HCT116 (cell line): ENCODE data around the gene OS9. TPM values are rescaled to one million over a fixed set of nuclear protein-coding genes. Genes with fewer than 3 reads are reported as not detected.

Experiments used
- ATAC-seq: fragments of 200-7000 bp; cut with Tn5 transposase; 2 replicates; pipeline ENCODE4 v1.9.1; 2020; ENCODE audit warnings: mild to moderate bottlenecking, moderate library complexity
- BruUV-seq: library from RNA; stranded (reverse); fragments of 400-500 nt; replicated peaks from 2 replicates; lab custom pipeline; 2021; lab: Mats Ljungman, UMichigan
- CTCF ChIA-PET: fragments of 300-600 bp; sonication (Branson Sonifier 250); formaldehyde crosslinking; loops from one replicate; lab custom pipeline; 2021; ENCODE audit warnings: antibody characterized with exemption; lab: Charles Lee
- POLR2A ChIA-PET: fragments of 300-600, 350-600 bp; sonication (Branson Sonifier 250); formaldehyde crosslinking; loops from one replicate; lab custom pipeline; 2021; ENCODE audit warnings: antibody characterized with exemption; lab: Charles Lee
- RAD21 ChIA-PET, 2 experiments: fragments of 300-600 bp; sonication (Branson Sonifier 250); formaldehyde crosslinking; loops; one replicate each; lab custom pipeline; 2023; ENCODE audit warnings: low total read pairs in 2 of 2; ENCODE audit not compliant: uncharacterized antibody in 2 of 2, unreplicated experiment in 2 of 2, low non-redundant PET in 1 of 2; lab: Charles Lee
- DNase-seq: peaks from one replicate; pipeline ENCODE4 v3.0.0-alpha.2; 2010; ENCODE audit warnings: low read depth, low spot score
- H2AFZ ChIP-seq: fragments of 200-600 bp; shearing (Covaris generic), sonication (generic); 2 replicates; pipeline ENCODE4 v1.6.1; 2017; ENCODE audit warnings: low read depth, mixed run types, mixed read lengths, antibody characterized with exemption, low read length; ENCODE audit not compliant: poor library complexity, severe bottlenecking
- H3K27ac ChIP-seq: 2 replicates; pipeline ENCODE4 v1.5.1; 2012; ENCODE audit warnings: low read depth, low read length
- H3K27me3 ChIP-seq: fragments of 200-600 bp; sonication (generic); 2 replicates; pipeline ENCODE4 v1.6.1; 2016; ENCODE audit warnings: mixed run types, low read length, mixed read lengths; ENCODE audit not compliant: insufficient read depth
- H3K36me3 ChIP-seq, 2 experiments: fragments of 200-500 bp in 1 of 2; fragments of 200-600 bp in 1 of 2; sonication (Bioruptor generic) in 1 of 2; sonication (generic) in 1 of 2; 2 replicates each; pipeline versions ENCODE4 v1.5.1 to v1.6.1; 2014 to 2016; ENCODE audit warnings: low read length in 2 of 2, inconsistent platforms in 1 of 2, mixed read lengths in 1 of 2, mixed run types in 1 of 2; ENCODE audit not compliant: insufficient read depth in 2 of 2, control insufficient read depth in 1 of 2
- H3K4me1 ChIP-seq, 2 experiments: fragments of 200-600 bp in 1 of 2; sonication (generic) in 1 of 2; 2 replicates each; pipeline versions ENCODE4 v1.5.1 to v1.6.1; 2012 to 2017; ENCODE audit warnings: low read length in 2 of 2, inconsistent platforms in 1 of 2, mild to moderate bottlenecking in 1 of 2, mixed read lengths in 1 of 2, mixed run types in 1 of 2, moderate library complexity in 1 of 2; ENCODE audit not compliant: insufficient read depth in 2 of 2, control insufficient read depth in 1 of 2
- H3K4me2 ChIP-seq: fragments of 200-600 bp; sonication (generic); 2 replicates; pipeline ENCODE4 v1.6.1; 2017; ENCODE audit warnings: mixed run types, low read length, mixed read lengths
- H3K4me3 ChIP-seq, 2 experiments: fragments of 200-600 bp in 1 of 2; sonication (generic) in 1 of 2; replicated peaks in 1 of 2; 2 replicates each; pipeline ENCODE4 v1.5.1; 2011 to 2016; ENCODE audit warnings: low read length in 2 of 2, control low read depth in 1 of 2, low read depth in 1 of 2, mild to moderate bottlenecking in 1 of 2, mixed read lengths in 1 of 2, mixed run types in 1 of 2
- H3K79me2 ChIP-seq: fragments of 200-600 bp; sonication (generic); 2 replicates; pipeline ENCODE4 v1.6.1; 2017; ENCODE audit warnings: mild to moderate bottlenecking, mixed run types, low read length, moderate library complexity, mixed read lengths; ENCODE audit not compliant: insufficient read depth
- H3K9ac ChIP-seq: fragments of 200-600 bp; sonication (generic); 2 replicates; pipeline ENCODE4 v1.6.1; 2016; ENCODE audit warnings: low read length, mixed read lengths
- H3K9me2 ChIP-seq: fragments of 200-600 bp; sonication (generic), shearing (Covaris generic); 2 replicates; pipeline ENCODE4 v1.6.1; 2017; ENCODE audit warnings: mixed run types, mild to moderate bottlenecking, moderate library complexity; ENCODE audit not compliant: insufficient read depth
- H3K9me3 ChIP-seq, 2 experiments: fragments of 200-500 bp in 1 of 2; fragments of 200-600 bp in 1 of 2; sonication (Bioruptor generic) in 1 of 2; sonication (generic) in 1 of 2; 2 replicates each; pipeline ENCODE4 v1.6.1; 2014 to 2017; ENCODE audit warnings: low read length in 2 of 2, mixed read lengths in 2 of 2, inconsistent platforms in 1 of 2, low read depth in 1 of 2, mild to moderate bottlenecking in 1 of 2, mixed run types in 1 of 2, moderate library complexity in 1 of 2; ENCODE audit not compliant: control insufficient read depth in 1 of 2, insufficient read depth in 1 of 2
- H4K20me1 ChIP-seq: fragments of 200-600 bp; sonication (generic), shearing (Covaris generic); 2 replicates; pipeline ENCODE4 v1.6.1; 2017; ENCODE audit warnings: mixed run types, mild to moderate bottlenecking, moderate library complexity; ENCODE audit not compliant: insufficient read depth
- CBX3 ChIP-seq: IDR thresholded peaks from 2 replicates; pipeline ENCODE4 v1.6.1; 2012; ENCODE audit warnings: low read depth
- CEBPB ChIP-seq: IDR thresholded peaks from 2 replicates; pipeline ENCODE4 v1.6.1; 2012; ENCODE audit warnings: low read depth
- EGR1 ChIP-seq: IDR thresholded peaks from 2 replicates; pipeline ENCODE4 v1.6.1; 2012; ENCODE audit warnings: low read depth
- EZH2phosphoT487 ChIP-seq: fragments of 200-600 bp; IDR thresholded peaks from 2 replicates; pipeline ENCODE4 v1.6.1; 2018; ENCODE audit warnings: antibody characterized with exemption, borderline replicate concordance
- FOSL1 ChIP-seq: IDR thresholded peaks from 2 replicates; pipeline ENCODE4 v1.6.1; 2012; ENCODE audit warnings: low read depth
- JUND ChIP-seq: IDR thresholded peaks from 2 replicates; pipeline ENCODE4 v1.6.1; 2012
- POLR2AphosphoS5 ChIP-seq: IDR thresholded peaks from 2 replicates; pipeline ENCODE4 v1.6.1; 2011; ENCODE audit warnings: mild to moderate bottlenecking, low read depth, low read length, moderate library complexity
- RAD21 ChIP-seq: IDR thresholded peaks from 2 replicates; pipeline ENCODE4 v1.6.1; 2012; ENCODE audit warnings: low read depth, mild to moderate bottlenecking
- TCF7L2 ChIP-seq: IDR thresholded peaks from 2 replicates; pipeline ENCODE4 v1.7.0; 2011; ENCODE audit warnings: borderline replicate concordance, inconsistent platforms; ENCODE audit not compliant: insufficient read depth, insufficient read length; ENCODE audit errors: extremely low read depth
- YY1 ChIP-seq: IDR thresholded peaks from 2 replicates; pipeline ENCODE4 v1.6.1; 2011; ENCODE audit warnings: low read length, low read depth, moderate library complexity, mild to moderate bottlenecking; ENCODE audit not compliant: insufficient replicate concordance; ENCODE audit errors: extremely low read depth
- intact Hi-C: fragments of 100-400 bp; cut with micrococcal nuclease; formaldehyde crosslinking; loops from 2 replicates; pipeline ENCODE4 v1.10.0; 2022
- total RNA-seq: library from RNA; stranded (reverse); gene quantifications from one replicate; pipeline ENCODE4 v1.2.1, GENCODE V29; 2021; ENCODE audit not compliant: unreplicated experiment
- TF ChIP-seq, protein P1 (sequence below): IDR thresholded peaks from 2 replicates; pipeline ENCODE4 v1.6.1; 2011; ENCODE audit warnings: mild to moderate bottlenecking, low read length, moderate library complexity; ENCODE audit not compliant: insufficient replicate concordance; ENCODE audit errors: extremely low read depth
- TF ChIP-seq, protein P2 (sequence below): IDR thresholded peaks from 2 replicates; pipeline ENCODE4 v1.6.1; 2012
- TF ChIP-seq, protein P3 (sequence below): IDR thresholded peaks from 2 replicates; pipeline ENCODE4 v1.6.1; 2012
- TF ChIP-seq, protein P4 (sequence below), 3 experiments: fragments of 200-600 bp in 1 of 3; sonication (generic) in 1 of 3; IDR thresholded peaks in 2 of 3; conservative IDR thresholded peaks in 1 of 3; 2 replicates each; pipeline ENCODE4 v1.5.1; 2012 to 2017; ENCODE audit warnings: low read depth in 2 of 3, low read length in 2 of 3, antibody characterized with exemption in 1 of 3, borderline replicate concordance in 1 of 3, control low read depth in 1 of 3, mild to moderate bottlenecking in 1 of 3, mixed read lengths in 1 of 3, mixed run types in 1 of 3, moderate library complexity in 1 of 3; ENCODE audit not compliant: insufficient read depth in 1 of 3

The OS9 gene
- total RNA-seq, 1 experiment from 2014 or later, result 98.4 TPM

DNA sequence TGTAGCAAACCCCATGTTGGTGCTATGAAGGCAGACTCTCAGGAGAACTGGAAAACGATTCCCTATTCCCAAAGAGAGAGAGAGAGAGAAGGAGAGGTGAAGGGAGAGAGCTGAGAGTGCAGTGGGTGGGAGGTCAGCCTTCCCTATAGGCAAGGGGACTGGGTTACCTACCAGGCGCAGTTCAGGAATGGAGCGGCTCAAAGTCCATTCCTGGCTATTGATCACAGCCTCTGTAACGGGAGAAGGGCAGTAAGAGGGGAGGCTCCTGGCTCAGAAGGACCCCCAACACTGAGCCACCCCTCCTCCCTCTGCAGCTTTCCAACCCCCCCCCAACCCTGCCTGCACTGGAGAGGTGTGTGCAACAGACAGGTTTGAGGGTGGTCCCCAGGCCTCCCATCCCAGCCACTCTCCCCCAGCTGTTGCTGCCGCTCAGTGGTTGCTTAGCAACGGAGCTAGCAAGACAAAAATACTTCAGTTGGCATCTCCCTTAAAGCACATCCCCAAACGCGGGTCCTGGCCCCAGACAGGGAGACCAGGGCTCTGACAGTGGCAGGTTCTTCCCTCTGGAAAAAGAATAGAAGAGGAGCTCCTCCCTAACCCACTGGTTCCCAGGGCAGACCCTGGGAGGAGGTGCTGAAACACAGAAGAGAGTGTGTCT is 41.4 kb downstream of the OS9 start:
- intact Hi-C loops, result no loop called here

More for the DNA sequence above, 41.4 kb downstream of the OS9 start:
- Histone ChIP-seq H3K4me3 (no peak overlapping the region), H3K9ac (no peak overlapping the region), H4K20me1 (no peaks in the 10 kb centered on the region), H3K9me3 (no peaks in the 10 kb centered on the region), H3K27me3 (no peaks in the 10 kb centered on the region), H3K27ac (no peak overlapping the region), H2AFZ (no peak overlapping the region), H3K4me2 (no peak overlapping the region), H3K36me3 (peaks cover 0 to 11% of the 10 kb centered on the region in 2 experiments; a peak in 3 of 4 replicates), H3K79me2 (no peaks in the 10 kb centered on the region), H3K4me1 (no peaks in the 10 kb centered on the region), H3K9me2 (no peaks in the 10 kb centered on the region)
- DNase-seq (no peak), ATAC-seq (no peak)
- ChIA-PET CTCF (no interaction called here), RAD21 (no interaction called here), POLR2A (no interaction called here)
- TF ChIP-seq, protein P1, sequence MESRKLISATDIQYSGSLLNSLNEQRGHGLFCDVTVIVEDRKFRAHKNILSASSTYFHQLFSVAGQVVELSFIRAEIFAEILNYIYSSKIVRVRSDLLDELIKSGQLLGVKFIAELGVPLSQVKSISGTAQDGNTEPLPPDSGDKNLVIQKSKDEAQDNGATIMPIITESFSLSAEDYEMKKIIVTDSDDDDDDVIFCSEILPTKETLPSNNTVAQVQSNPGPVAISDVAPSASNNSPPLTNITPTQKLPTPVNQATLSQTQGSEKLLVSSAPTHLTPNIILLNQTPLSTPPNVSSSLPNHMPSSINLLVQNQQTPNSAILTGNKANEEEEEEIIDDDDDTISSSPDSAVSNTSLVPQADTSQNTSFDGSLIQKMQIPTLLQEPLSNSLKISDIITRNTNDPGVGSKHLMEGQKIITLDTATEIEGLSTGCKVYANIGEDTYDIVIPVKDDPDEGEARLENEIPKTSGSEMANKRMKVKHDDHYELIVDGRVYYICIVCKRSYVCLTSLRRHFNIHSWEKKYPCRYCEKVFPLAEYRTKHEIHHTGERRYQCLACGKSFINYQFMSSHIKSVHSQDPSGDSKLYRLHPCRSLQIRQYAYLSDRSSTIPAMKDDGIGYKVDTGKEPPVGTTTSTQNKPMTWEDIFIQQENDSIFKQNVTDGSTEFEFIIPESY, result no peak
- TF ChIP-seq, protein P2, sequence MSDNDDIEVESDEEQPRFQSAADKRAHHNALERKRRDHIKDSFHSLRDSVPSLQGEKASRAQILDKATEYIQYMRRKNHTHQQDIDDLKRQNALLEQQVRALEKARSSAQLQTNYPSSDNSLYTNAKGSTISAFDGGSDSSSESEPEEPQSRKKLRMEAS, result no peak
- TF ChIP-seq JUND (no peak), EGR1 (no peak), RAD21 (no peak), TCF7L2 (no peak), EZH2phosphoT487 (no peak), CEBPB (no peak), YY1 (no peak), CBX3 (no peak), FOSL1 (no peak), POLR2AphosphoS5 (no peak)
- TF ChIP-seq, protein P3, sequence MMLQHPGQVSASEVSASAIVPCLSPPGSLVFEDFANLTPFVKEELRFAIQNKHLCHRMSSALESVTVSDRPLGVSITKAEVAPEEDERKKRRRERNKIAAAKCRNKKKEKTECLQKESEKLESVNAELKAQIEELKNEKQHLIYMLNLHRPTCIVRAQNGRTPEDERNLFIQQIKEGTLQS, result no peak
- TF ChIP-seq, protein P4, sequence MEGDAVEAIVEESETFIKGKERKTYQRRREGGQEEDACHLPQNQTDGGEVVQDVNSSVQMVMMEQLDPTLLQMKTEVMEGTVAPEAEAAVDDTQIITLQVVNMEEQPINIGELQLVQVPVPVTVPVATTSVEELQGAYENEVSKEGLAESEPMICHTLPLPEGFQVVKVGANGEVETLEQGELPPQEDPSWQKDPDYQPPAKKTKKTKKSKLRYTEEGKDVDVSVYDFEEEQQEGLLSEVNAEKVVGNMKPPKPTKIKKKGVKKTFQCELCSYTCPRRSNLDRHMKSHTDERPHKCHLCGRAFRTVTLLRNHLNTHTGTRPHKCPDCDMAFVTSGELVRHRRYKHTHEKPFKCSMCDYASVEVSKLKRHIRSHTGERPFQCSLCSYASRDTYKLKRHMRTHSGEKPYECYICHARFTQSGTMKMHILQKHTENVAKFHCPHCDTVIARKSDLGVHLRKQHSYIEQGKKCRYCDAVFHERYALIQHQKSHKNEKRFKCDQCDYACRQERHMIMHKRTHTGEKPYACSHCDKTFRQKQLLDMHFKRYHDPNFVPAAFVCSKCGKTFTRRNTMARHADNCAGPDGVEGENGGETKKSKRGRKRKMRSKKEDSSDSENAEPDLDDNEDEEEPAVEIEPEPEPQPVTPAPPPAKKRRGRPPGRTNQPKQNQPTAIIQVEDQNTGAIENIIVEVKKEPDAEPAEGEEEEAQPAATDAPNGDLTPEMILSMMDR (IDR thresholded peaks at IDR 0.05 in 2 of 3, conservative IDR thresholded peaks at IDR 0.05 in 1 of 3; ENCODE audit: borderline replicate concordance in 1 of 3, insufficient read depth in 1 of 3, low read depth in 2 of 3, low read length in 2 of 3), result no peak
- no TSS peak for BruUV-seq
